ENCODE results near the gene HCN2.

DNA sequence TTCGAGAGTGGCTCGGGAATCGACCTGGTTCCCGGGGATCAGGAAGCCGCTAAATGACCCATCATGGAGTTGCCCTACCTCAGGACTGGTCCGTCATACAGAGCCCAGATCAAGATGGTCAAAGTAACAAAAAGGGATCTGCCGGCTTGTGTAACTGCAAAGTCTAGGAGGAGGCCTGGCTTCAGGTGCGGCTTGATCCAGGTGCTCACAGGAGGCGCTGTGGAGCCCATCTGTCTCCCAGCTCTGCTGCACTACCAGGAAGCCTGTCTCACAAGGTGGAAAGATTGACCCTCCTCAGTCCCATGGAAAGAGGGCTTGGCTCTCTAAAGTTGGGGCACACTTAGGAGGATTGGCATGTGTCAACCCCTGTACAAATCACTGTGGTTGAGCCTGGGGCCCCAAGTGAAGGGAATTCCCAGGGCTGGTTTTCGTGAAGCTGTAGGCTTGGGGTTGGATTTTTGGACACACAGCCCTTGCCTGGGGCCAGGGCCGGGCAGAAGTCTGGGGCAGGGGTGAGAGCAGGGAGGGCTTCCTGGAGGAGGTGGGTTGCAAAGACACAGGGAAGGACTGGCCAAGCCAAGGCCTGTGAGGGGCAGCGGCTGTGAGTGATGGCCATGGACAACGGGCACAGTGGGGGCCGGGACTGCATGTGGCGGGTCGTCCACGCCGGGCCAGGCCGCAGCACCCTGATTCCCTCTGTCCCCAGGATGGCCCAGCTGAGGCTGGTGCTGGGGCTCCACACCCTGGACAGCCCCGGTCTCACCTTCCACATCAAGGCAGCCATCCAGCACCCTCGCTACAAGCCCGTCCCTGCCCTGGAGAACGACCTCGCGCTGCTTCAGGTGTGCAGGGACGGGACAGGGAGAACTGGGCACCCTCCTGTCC lies 41.6 kb upstream of the HCN2 start:
- TF ChIP-seq CTCF (IDR thresholded peaks at IDR 0.05) (no peak), POLR2A (IDR thresholded peaks at IDR 0.05) (no peak), EP300 (IDR thresholded peaks at IDR 0.05; ENCODE audit: low read depth) (no peak), POLR2AphosphoS5 (IDR thresholded peaks at IDR 0.05) (no peak)

All from transverse colon (tissue), 4 donors.